ENCODE data around the gene PHIP.

GRCh38 chr6:79005024-79005423 is 73.0 kb downstream of the PHIP start:
- TF ChIP-seq, protein P1, sequence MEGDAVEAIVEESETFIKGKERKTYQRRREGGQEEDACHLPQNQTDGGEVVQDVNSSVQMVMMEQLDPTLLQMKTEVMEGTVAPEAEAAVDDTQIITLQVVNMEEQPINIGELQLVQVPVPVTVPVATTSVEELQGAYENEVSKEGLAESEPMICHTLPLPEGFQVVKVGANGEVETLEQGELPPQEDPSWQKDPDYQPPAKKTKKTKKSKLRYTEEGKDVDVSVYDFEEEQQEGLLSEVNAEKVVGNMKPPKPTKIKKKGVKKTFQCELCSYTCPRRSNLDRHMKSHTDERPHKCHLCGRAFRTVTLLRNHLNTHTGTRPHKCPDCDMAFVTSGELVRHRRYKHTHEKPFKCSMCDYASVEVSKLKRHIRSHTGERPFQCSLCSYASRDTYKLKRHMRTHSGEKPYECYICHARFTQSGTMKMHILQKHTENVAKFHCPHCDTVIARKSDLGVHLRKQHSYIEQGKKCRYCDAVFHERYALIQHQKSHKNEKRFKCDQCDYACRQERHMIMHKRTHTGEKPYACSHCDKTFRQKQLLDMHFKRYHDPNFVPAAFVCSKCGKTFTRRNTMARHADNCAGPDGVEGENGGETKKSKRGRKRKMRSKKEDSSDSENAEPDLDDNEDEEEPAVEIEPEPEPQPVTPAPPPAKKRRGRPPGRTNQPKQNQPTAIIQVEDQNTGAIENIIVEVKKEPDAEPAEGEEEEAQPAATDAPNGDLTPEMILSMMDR (IDR thresholded peaks at IDR 0.05; ENCODE audit: low read length) = no peak
- TF ChIP-seq EZH2 (IDR thresholded peaks at IDR 0.05; ENCODE audit: borderline replicate concordance, low read length) = no peak
